H1 (cell line): ENCODE data around the gene RHCG. TPM values are rescaled to one million over a fixed set of nuclear protein-coding genes. Genes with fewer than 3 reads are reported as not detected.

Experiments used
- CTCF ChIA-PET: fragments of 300-600 bp; sonication (Branson Sonifier 250); formaldehyde crosslinking; loops from one replicate; lab custom pipeline; 2021; ENCODE audit not compliant: partially characterized antibody; lab: Charles Lee
- POLR2A ChIA-PET: fragments of 300-600 bp; sonication (Branson Sonifier 250); formaldehyde crosslinking; loops from one replicate; lab custom pipeline; 2021; ENCODE audit warnings: inconsistent platforms; ENCODE audit not compliant: partially characterized antibody; lab: Charles Lee
- DNase-seq, 2 experiments: peaks; one replicate each; pipeline versions ENCODE4 v3.0.0 to v3.0.0-alpha.2; 2010 to 2022; ENCODE audit warnings: low spot score in 2 of 2, low read depth in 1 of 2, mixed read lengths in 1 of 2
- FAIRE-seq: peaks from 2 replicates; lab custom pipeline; 2011; peaks lifted over from hg19 to GRCh38; lab: Jason Lieb, UNC
- H2AFZ ChIP-seq: 2 replicates; pipeline ENCODE4 v1.8.1; 2012; ENCODE audit warnings: low read length, inconsistent platforms
- H2AK5ac ChIP-seq: 2 replicates; pipeline ENCODE4 v1.6.1; 2013; ENCODE audit warnings: low read depth, low read length
- H2BK120ac ChIP-seq: replicated peaks from 2 replicates; pipeline ENCODE3; 2013; ENCODE audit warnings: low read depth, low read length, inconsistent platforms
- H2BK12ac ChIP-seq: 2 replicates; pipeline ENCODE4 v1.6.1; 2013; ENCODE audit warnings: low read depth, low read length
- H2BK15ac ChIP-seq: 2 replicates; pipeline ENCODE4 v1.6.1; 2013; ENCODE audit warnings: low read length
- H2BK20ac ChIP-seq: 2 replicates; pipeline ENCODE4 v1.6.1; 2013; ENCODE audit warnings: low read length
- H2BK5ac ChIP-seq: 2 replicates; pipeline ENCODE4 v1.6.1; 2013; ENCODE audit warnings: low read depth, low read length
- H3K14ac ChIP-seq: 2 replicates; pipeline ENCODE4 v1.6.1; 2013; ENCODE audit warnings: inconsistent platforms; ENCODE audit not compliant: insufficient read length
- H3K18ac ChIP-seq: 2 replicates; pipeline ENCODE4 v1.6.1; 2013; ENCODE audit warnings: low read length; ENCODE audit errors: extremely low read depth
- H3K23ac ChIP-seq: 2 replicates; pipeline ENCODE4 v1.6.1; 2013; ENCODE audit warnings: inconsistent platforms; ENCODE audit not compliant: insufficient read length
- H3K23me2 ChIP-seq: 2 replicates; pipeline ENCODE4 v1.6.1; 2013; ENCODE audit warnings: low read depth, low read length
- H3K27ac ChIP-seq: 2 replicates; pipeline ENCODE4 v1.6.1; 2011; ENCODE audit warnings: low read depth, low read length, inconsistent platforms
- H3K27me3 ChIP-seq, 4 experiments: replicated peaks in 1 of 4; 1 replicate in 1 of 4; 2 replicates in 3 of 4; pipeline versions ENCODE4 v1.6.1 to v1.8.1; 2011 to 2013; ENCODE audit warnings: low read length in 3 of 4, mild to moderate bottlenecking in 3 of 4, inconsistent platforms in 2 of 4, mixed read lengths in 2 of 4, moderate library complexity in 1 of 4; ENCODE audit not compliant: control insufficient read depth in 3 of 4, insufficient read depth in 3 of 4; ENCODE audit errors: extremely low read depth in 1 of 4
- H3K36me3 ChIP-seq, 4 experiments: 2 replicates each; pipeline versions ENCODE4 v1.6.1 to v1.8.1; 2011 to 2013; ENCODE audit warnings: mild to moderate bottlenecking in 4 of 4, low read length in 3 of 4, moderate library complexity in 2 of 4, control low read depth in 1 of 4, inconsistent platforms in 1 of 4; ENCODE audit not compliant: insufficient read depth in 4 of 4, control insufficient read depth in 2 of 4
- H3K4ac ChIP-seq: replicated peaks from 2 replicates; pipeline ENCODE3; 2013; ENCODE audit warnings: low read length, low read depth, mixed read lengths, inconsistent platforms; ENCODE audit not compliant: insufficient read length
- H3K4me1 ChIP-seq, 4 experiments: replicated peaks in 1 of 4; 1 replicate in 1 of 4; 2 replicates in 3 of 4; pipeline versions ENCODE4 v1.6.1 to v1.8.1; 2011 to 2013; ENCODE audit warnings: low read length in 3 of 4, inconsistent platforms in 2 of 4, mixed read lengths in 1 of 4; ENCODE audit not compliant: insufficient read depth in 4 of 4, control insufficient read depth in 3 of 4
- H3K4me2 ChIP-seq, 2 experiments: 2 replicates each; pipeline versions ENCODE4 v1.6.1 to v1.8.1; 2011 to 2013; ENCODE audit warnings: low read depth in 2 of 2, low read length in 2 of 2, control low read depth in 1 of 2, inconsistent platforms in 1 of 2, mild to moderate bottlenecking in 1 of 2; ENCODE audit not compliant: insufficient read depth in 1 of 2
- H3K4me3 ChIP-seq, 4 experiments: fragments of 200-600, 300-600 bp in 1 of 4; sonication (generic), shearing (Covaris generic), sonication (Bioruptor Twin) in 1 of 4; 2 replicates each; pipeline versions ENCODE4 v1.5.1 to v1.8.1; 2011 to 2016; ENCODE audit warnings: low read length in 4 of 4, low read depth in 3 of 4, control low read depth in 2 of 4, inconsistent platforms in 2 of 4, mild to moderate bottlenecking in 2 of 4, mixed read lengths in 1 of 4, moderate library complexity in 1 of 4; ENCODE audit not compliant: insufficient read depth in 2 of 4; ENCODE audit errors: extremely low read depth in 1 of 4
- H3K56ac ChIP-seq: replicated peaks from 2 replicates; pipeline ENCODE3; 2013; ENCODE audit warnings: low read depth, mild to moderate bottlenecking, mixed read lengths, low read length, inconsistent platforms; ENCODE audit not compliant: insufficient read length
- H3K79me1 ChIP-seq: 2 replicates; pipeline ENCODE4 v1.6.1; 2013; ENCODE audit warnings: low read depth, low read length, control low read depth
- H3K79me2 ChIP-seq, 2 experiments: 2 replicates each; pipeline versions ENCODE4 v1.6.1 to v1.8.1; 2012 to 2013; ENCODE audit warnings: low read length in 2 of 2, mild to moderate bottlenecking in 2 of 2, inconsistent platforms in 1 of 2; ENCODE audit not compliant: insufficient read depth in 2 of 2, control insufficient read depth in 1 of 2
- H3K9ac ChIP-seq, 4 experiments: replicated peaks in 1 of 4; 1 replicate in 1 of 4; 2 replicates in 3 of 4; pipeline versions ENCODE4 v1.6.1 to v1.8.1; 2011 to 2013; ENCODE audit warnings: low read depth in 3 of 4, low read length in 3 of 4, control low read depth in 2 of 4, mild to moderate bottlenecking in 2 of 4, moderate library complexity in 2 of 4, inconsistent platforms in 1 of 4; ENCODE audit errors: extremely low read depth in 1 of 4
- H3K9me3 ChIP-seq, 2 experiments: 2 replicates each; pipeline versions ENCODE4 v1.6.1 to v1.8.1; 2012 to 2013; ENCODE audit warnings: mild to moderate bottlenecking in 2 of 2, moderate library complexity in 2 of 2, control low read depth in 1 of 2, inconsistent platforms in 1 of 2, low read depth in 1 of 2, low read length in 1 of 2, mixed read lengths in 1 of 2; ENCODE audit not compliant: insufficient read depth in 2 of 2
- H4K20me1 ChIP-seq, 2 experiments: replicated peaks in 1 of 2; 2 replicates each; pipeline versions ENCODE3 to v1.8.1; 2011 to 2013; ENCODE audit warnings: inconsistent platforms in 2 of 2, low read length in 2 of 2, mild to moderate bottlenecking in 1 of 2; ENCODE audit not compliant: insufficient read depth in 2 of 2, control insufficient read depth in 1 of 2
- H4K5ac ChIP-seq: 2 replicates; pipeline ENCODE4 v1.6.1; 2013; ENCODE audit warnings: low read length, low read depth, mixed read lengths, inconsistent platforms; ENCODE audit not compliant: insufficient read length
- H4K8ac ChIP-seq: 2 replicates; pipeline ENCODE4 v1.8.0; 2013; ENCODE audit warnings: mild to moderate bottlenecking, moderate library complexity, low read length, inconsistent platforms; ENCODE audit not compliant: insufficient read depth; ENCODE audit errors: extremely low read depth
- H4K91ac ChIP-seq: replicated peaks from 2 replicates; pipeline ENCODE3; 2013; ENCODE audit warnings: low read length, mixed read lengths, inconsistent platforms; ENCODE audit not compliant: insufficient read length
- ASH2L ChIP-seq: fragments of 200-600, 300-600 bp; sonication (generic); IDR thresholded peaks from one replicate; pipeline ENCODE4 v1.7.1; 2017; ENCODE audit warnings: low read length
- CHD2 ChIP-seq: IDR thresholded peaks from 2 replicates; pipeline ENCODE4 v1.6.1; 2012; ENCODE audit warnings: low read length, improper control_type of control experiment
- CTCF ChIP-seq, 3 experiments: IDR thresholded peaks; 1 replicate in 2 of 3; 2 replicates in 1 of 3; pipeline versions ENCODE4 v1.5.1 to v1.6.1; 2011; ENCODE audit warnings: low read length in 3 of 3, mild to moderate bottlenecking in 3 of 3, inconsistent platforms in 2 of 3, low read depth in 1 of 3, moderate library complexity in 1 of 3; ENCODE audit not compliant: insufficient read depth in 1 of 3; ENCODE audit errors: control extremely low read depth in 1 of 3
- TAF7 ChIP-seq: optimal IDR thresholded peaks from 2 replicates; pipeline ENCODE3; 2011; ENCODE audit warnings: low read depth, mild to moderate bottlenecking, inconsistent platforms, low read length, moderate library complexity, borderline replicate concordance
- WGBS, 2 experiments: shearing (Covaris generic) in 1 of 2; methylation state at CpG; one replicate each; pipeline versions ENCODE4 v1.1.6 to v1.1.7; 2013 to 2015; ENCODE audit warnings: low lambda C conversion rate in 2 of 2, mixed read lengths in 2 of 2, inconsistent platforms in 1 of 2, low coverage in 1 of 2, missing lambda C conversion rate in 1 of 2; ENCODE audit not compliant: insufficient replicate concordance in 2 of 2, insufficient coverage in 1 of 2, insufficient read length in 1 of 2; ENCODE audit errors: extremely low coverage in 1 of 2, missing lambda C conversion rate in 1 of 2; 5-methylcytosine and 5-hydroxymethylcytosine counted together
- polyA plus RNA-seq, 7 experiments: library from polyadenylated mRNA; depleted of rRNA in 3 of 7; stranded (reverse) in 5 of 7; unstranded in 2 of 7; fragments of >200 nt in 5 of 7; fragments of 200-250 nt in 2 of 7; gene quantifications; 1 replicate in 5 of 7; 2 replicates in 1 of 7; 4 replicates in 1 of 7; pipeline versions ENCODE4 v1.2.1 to v1.2.3, GENCODE V29; 2011 to 2013; ENCODE audit warnings: missing spikeins in 2 of 7, mixed read lengths in 2 of 7
- total RNA-seq: library from RNA; stranded (reverse); fragmentation: NEBNext Ultra II Directional; extraction: Animal tissue kit (Norgen Biotek cat#: 25700); gene quantifications from 2 replicates; pipeline ENCODE4 v1.2.1, GENCODE V29; 2021

Gene RHCG
- total and polyA plus RNA-seq, 2 of the 8 experiments (the other 6 are each of a cell fraction or from before 2014, with no cell fraction given) = 0.68 TPM; not detected in 1

DNA sequence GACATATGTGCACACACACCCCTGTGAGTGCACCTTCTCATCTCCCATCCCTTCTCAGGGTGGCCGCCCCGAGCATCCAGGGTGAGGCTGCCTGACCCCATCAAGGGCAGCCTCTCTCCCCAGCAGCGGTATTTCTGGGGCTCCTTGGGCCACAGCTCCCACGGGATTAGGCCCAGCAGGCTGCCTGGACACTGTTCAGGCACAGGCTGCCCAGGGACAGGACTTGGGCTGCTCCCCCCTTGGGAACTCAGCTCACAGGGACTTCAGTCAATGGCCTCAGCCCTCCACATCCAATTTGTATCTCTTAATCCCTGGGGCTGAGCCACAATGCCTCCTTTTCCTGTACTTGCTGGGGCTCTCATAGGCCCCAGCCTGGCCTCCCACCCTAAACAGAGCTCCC lies 35.0 kb downstream of the RHCG start:
- Histone ChIP-seq H3K4me2 (0 out of 4 replicates have a peak overlapping the region, but pooled peaks have one; percentile 17 to 30), H2AFZ (no peak overlapping the region), H3K9ac (no peak overlapping the region), H4K5ac (no peak overlapping the region), H4K20me1 (no peaks in the 10 kb centered on the region), H3K79me1 (no peaks in the 10 kb centered on the region), H2BK12ac (no peak overlapping the region), H3K9me3 (no peaks in the 10 kb centered on the region; a peak in 1 of 4 replicates), H4K8ac (peak overlapping the region; percentile 68; the same call in 1 of the 2 replicates), H3K23ac (no peak overlapping the region), H3K4me1 (peaks cover 4 to 16% (median 9%) of the 10 kb centered on the region in 4 experiments), H4K91ac (no peak overlapping the region), H2BK20ac (no peak overlapping the region), H3K4me3 (no peak overlapping the region), H3K36me3 (no peaks in the 10 kb centered on the region), H3K23me2 (no peaks in the 10 kb centered on the region), H3K14ac (no peak overlapping the region), H2BK5ac (no peak overlapping the region)
- POLR2A ChIA-PET = interaction anchor here (2.5 kb wide), 1 partner anchor 9 kb away, joined by 7 read pairs; no protein-coding TSS in a partner anchor
- TF ChIP-seq ASH2L = no peak
- TF ChIP-seq CHD2 = no peak
- no peak for TF ChIP-seq TAF7
- TF ChIP-seq CTCF (IDR thresholded peaks at IDR 0.05; ENCODE audit: control extremely low read depth in 1 of 3, insufficient read depth in 1 of 3, low read depth in 1 of 3, low read length in 3 of 3) = no peak
- TF ChIP-seq, all 59 proteins: peak for 0
- H3K79me2 ChIP-seq = no peaks in the 10 kb centered on the region
- CTCF ChIA-PET = interaction anchor here (1.2 to 17.1 kb wide), 4 partner anchors 10 to 53 kb away, joined by 3 to 218 read pairs (median 6); no protein-coding TSS in a partner anchor
- DNase-seq (no peak), FAIRE-seq (no peak)
- no peak overlapping the region for H3K4ac ChIP-seq
- H2BK120ac ChIP-seq = no peak overlapping the region
- no peak overlapping the region for H3K56ac ChIP-seq
- H2BK15ac ChIP-seq = no peak overlapping the region
- H3K27ac ChIP-seq = no peak overlapping the region
- 89% methylated on average over 4 of the region's 4 CpGs; no CpG with 5 or more reads in 1 of the 2 experiments for WGBS, 2 experiments
- peaks cover 0 to 33% (median 24%) of the 10 kb centered on the region in 4 experiments; a peak in 4 of 7 replicates for H3K27me3 ChIP-seq
- no peak overlapping the region for H2AK5ac ChIP-seq
- no peak overlapping the region for H3K18ac ChIP-seq
